NCI-H748 treated with DMSO at 0.1 percent for 48 hours (cell line): ENCODE measurements around the gene SLC35B2.
"Not testable (repeated sequence)": the region's sequence is repeated elsewhere in the genome, so short reads cannot be mapped to it uniquely, and the experiment has no call there.

Experiments used
- DNase-seq: peaks from one replicate; lab custom pipeline; 2025; lab: John Stamatoyannopoulos, UW

Gene SLC35B2

DNA sequence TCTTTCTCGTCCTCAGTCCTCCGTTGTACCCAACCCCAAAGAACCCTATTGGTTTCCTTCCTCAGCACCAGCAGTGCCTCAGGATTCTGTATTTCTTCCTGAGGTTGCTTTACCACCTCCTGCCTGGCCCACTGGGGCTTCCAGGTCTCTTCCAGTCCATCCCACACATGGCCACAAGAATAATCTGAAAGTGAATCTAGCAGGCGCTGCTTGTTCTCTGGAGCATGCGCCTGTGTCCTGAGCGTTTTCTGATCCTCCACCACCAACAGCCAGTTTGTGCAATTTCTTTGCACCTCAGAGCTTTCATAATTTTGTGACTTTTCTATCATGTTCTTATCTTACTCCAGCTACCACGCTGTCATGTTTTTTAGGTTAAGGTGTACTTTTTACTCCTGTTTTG lies 22.1 kb downstream of the SLC35B2 start:
- DNase-seq: no peak

DNA sequence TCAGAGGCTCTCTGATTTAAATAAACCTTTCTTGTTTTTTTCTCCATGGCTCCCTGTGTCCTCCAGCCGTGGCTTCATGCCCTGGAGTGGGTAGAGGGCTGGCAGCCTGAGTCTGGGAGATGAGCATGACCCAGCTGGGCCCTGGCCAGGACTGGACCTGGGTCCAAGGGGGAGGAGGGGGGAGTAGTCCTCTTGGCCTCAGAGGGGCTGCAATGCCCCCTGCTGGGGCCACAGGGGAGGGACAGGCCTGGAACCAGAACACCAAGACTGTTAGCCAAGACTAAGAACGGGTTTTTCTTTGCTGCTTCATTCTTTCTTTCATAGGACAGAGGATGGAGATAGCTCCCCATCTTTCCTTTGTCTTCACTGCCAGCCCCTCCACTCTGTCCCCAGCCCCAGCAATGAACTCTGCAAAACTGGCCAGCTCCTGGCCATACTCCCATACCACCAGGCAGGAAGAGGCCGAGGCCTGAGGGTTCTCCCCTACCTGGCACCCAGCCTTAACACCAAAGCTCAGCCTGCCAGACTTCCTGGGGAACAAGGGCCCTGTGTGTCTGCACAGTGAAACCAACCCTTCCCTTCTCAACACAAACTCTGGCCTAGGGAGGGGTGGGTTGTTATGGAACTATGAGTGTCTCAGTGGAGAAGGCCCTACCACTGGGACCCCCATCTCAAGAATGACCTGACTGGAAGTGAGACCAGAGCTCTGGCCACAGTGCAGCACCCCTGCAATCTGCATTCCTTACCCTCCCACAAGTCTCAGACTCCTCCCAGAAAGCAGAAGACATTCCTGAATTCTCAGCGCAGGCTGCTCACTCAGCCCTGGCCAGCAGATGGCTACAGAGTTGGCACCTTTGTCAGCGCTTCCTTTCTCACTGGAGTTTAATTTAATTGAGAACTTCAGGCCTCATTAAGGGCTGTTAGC lies 23.0 kb downstream of the SLC35B2 start:
- no peak for DNase-seq

DNA sequence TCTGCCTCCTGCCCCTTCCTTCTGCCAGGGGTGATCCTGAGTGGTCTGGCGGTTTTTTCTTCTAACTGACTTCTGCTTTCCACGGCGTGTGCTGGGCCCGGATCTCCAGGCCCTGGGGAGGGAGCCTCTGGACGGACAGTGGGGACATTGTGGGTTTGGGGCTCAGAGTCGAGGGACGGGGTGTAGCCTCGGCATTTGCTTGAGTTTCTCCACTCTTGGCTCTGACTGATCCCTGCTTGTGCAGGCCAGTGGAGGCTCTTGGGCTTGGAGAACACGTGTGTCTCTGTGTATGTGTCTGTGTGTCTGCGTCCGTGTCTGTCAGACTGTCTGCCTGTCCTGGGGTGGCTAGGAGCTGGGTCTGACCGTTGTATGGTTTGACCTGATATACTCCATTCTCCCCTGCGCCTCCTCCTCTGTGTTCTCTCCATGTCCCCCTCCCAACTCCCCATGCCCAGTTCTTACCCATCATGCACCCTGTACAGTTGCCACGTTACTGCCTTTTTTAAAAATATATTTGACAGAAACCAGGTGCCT lies 23.7 kb downstream of the SLC35B2 start:
- DNase-seq: no peak

DNA sequence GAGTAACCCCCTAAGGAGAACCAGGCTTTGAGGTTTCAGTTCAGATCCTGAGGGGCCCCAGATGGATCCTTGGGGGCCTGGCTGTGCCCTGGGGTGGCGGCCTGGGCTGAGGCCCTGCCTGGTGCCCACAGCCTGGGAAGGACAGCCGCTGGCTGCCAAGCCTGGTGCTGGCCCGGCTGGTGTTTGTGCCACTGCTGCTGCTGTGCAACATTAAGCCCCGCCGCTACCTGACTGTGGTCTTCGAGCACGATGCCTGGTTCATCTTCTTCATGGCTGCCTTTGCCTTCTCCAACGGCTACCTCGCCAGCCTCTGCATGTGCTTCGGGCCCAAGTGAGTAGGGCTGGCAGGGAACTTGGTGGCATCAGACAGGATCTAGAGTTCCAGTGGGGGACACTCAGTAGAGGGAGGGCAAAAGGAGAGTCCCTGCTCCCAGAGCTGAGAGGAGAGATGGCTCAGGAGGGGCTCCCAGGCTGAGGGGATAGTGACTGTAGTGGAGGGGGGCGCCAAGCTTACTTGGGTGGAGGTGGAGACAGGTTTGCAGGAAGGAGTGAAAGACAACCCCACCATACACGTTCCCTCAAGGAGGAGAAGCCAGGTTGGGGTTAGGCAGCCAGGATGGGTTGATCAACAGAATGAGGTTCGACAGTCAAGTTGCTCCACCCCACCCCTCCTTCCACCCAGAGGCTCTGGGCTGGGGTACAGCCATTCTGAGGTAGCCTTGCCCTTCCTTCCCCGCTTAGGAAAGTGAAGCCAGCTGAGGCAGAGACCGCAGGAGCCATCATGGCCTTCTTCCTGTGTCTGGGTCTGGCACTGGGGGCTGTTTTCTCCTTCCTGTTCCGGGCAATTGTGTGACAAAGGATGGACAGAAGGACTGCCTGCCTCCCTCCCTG lies 24.4 kb downstream of the SLC35B2 start:
- DNase-seq: no peak

DNA sequence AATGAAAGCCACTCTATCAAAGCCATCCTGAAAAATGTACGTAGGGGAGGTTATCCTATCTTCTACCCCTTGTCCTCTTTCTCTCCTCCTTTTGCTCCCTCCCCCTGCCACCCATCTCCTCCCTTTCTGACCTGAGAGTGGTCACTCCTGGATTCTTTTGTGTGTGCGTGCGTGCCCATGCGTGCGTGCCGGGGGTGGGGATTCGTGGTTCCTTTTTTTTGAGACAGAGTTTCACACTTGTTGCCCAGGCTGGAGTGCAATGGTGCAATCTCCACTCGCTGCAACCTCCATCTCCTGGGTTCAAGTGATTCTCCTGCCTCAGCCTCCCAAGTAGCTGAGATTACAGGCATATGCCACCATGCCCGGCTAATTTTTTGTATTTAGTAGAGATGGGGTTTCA lies 25.9 kb downstream of the SLC35B2 start:
- DNase-seq: not testable (repeated sequence)

DNA sequence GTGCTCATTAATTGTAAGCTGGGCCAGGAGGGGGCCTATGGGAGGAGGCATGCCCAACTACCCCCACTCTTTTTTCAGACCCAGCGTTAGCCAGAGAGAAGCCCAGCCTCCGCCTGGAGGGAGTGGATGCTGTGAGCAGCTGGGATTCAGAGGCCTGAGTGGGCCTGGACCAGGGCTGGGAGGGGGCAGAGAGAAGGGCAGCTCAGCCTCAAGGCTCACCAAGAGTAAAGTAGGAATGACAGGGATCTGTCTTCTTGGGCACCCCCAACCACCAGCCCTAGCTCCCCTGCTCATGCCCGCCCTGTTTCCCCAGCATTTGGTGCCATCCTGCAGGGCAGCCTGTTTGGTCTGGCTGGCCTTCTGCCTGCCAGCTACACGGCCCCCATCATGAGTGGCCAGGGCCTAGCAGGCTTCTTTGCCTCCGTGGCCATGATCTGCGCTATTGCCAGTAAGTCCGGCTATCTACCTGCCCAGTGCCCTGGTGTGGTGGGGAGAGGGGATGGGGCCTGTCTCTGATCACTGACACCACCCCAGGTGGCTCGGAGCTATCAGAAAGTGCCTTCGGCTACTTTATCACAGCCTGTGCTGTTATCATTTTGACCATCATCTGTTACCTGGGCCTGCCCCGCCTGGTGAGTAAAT lies 27.2 kb downstream of the SLC35B2 start:
- DNase-seq: no peak

DNA sequence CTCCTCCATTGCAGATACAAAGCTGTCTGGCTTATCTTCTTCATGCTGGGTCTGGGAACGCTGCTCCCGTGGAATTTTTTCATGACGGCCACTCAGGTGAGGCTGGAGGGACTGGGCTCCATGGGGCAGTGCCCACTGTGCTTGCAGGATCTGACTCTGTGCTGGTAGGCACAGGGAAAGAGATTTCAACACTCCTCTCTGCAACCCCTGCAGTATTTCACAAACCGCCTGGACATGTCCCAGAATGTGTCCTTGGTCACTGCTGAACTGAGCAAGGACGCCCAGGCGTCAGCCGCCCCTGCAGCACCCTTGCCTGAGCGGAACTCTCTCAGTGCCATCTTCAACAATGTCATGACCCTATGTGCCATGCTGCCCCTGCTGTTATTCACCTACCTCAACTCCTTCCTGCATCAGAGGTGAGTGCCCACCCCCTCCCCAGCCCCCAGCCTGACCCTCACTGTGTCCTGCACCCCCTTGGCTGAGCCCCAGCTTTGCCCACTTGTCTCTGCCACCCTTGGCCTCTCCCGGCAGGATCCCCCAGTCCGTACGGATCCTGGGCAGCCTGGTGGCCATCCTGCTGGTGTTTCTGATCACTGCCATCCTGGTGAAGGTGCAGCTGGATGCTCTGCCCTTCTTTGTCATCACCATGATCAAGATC lies 27.8 kb downstream of the SLC35B2 start:
- no peak for DNase-seq

DNA sequence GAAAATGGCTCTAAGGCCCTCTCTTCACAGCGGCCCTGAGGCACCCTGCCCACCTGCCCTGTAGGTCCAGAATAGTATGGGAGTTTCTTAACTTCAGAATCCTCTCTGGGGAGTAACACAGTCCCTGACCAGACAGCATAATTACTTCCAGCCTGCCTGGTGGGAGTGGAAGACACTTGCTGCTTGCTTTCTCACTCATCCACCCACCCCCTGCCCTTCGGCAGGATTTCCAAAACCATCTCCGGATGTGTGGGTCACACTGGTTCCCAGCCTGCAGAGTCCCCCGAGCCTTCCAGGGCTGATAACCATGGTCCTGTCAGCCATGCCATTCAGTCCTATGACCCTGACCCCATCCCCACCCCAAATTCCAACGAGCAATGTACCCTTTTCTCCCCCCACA lies 28.5 kb downstream of the SLC35B2 start:
- no peak for DNase-seq

DNA sequence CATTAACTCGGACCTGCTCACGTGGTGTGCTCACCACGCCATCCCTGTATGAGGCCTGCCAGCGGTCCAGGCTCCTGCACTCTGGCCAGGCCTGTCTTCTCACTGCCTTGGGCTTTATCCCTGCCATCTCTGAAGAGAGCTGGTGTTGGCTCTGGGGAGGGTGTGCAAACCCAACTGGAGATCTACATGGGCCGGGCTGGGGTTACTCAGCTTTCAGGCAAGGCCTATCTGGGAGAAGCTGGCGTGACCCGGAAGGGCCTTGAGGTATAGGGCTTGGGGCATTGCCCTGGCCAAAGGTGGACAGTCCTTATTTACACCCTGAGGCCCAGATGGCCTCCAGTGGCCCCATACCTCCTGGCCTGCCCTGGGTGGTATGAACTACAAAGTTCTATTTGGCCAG lies 28.9 kb downstream of the SLC35B2 start:
- no peak for DNase-seq

DNA sequence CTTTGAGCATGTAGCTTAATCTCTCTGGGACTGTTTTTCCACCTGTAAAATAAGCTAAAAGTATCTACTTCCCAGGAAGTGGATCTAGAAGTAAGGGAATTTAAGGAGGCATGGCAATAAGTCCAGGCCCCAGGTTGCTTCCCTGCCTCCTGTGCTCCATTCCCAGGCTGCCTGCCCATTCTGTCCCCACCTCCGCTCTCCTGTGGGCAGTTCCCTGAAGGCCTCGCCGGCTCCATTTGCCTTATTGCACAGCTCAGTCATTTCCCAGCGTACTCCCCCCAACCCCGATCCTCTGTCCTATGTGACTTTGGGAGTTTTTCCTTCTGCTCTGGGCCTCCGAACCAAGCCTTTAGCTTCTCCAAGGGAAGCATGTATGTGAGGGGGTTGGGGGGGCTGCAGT lies 29.3 kb downstream of the SLC35B2 start:
- no peak for DNase-seq

DNA sequence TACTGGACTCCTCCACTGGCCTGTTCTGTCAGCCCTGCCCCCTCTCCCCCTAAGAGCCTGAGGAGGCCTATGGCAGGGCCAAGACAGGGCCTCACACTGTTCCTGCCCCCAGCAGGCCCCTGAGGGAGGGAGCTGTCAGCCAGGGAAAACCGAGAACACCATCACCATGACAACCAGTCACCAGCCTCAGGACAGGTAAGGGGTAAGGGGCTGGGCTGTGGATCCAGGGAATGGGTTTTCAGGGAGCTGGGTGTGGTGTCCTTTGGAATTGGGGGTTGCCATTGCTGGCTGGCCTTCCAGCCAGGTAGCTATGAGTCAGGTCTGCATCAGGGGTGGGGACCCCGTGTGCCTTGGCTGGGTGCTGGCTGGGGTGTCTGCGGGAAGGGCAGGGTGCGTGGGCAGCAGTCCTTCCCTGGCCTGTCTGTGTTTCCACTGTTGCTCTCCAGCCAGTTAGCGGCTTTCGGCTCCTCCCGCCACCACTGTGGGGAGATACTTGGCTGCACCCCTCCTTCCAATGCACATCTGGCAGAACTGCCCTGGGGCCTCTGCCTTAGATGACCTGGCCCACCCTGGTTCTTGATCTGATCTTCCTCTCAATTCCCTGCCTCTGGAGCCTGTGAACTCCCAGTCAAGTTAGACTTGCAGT lies 30.1 kb downstream of the SLC35B2 start:
- DNase-seq: no peak

DNA sequence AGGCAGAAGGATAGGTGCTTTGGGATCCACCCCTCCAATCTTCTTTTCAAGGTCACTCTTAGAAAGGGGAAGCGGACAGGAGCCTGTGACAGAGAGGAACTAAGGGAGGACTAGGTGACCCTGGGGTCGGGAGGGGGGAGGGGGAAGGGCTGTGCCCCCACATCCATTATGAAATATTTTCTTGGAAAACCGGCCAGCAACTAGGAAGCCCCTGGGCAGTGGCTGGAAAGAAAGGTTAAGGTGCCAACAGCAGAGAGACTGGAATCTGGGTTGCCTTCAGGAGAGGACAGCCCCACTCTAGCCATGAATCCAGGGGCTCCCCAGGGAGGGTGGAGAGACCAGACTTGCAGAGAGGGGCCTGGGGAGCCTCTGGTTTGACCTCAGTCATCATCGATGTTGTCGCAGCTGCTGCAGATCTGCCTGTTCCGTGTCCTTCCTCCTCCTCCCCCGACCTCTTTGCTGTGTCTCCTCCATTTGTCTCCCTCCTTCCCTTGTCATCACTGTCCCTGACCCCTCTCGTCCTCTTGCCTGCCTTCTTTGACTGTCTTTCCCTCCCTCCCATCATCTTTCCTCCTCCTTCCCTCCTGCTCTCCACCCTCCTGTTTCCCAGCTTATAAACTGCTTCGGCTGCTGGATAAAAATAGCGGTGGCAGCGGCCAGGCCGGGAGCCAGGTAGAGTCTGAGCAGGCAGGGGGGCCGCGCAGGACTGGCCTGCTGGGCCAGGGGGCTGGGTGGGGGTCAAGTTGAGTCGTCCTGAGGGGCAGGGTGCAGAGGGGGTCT lies 30.8 kb downstream of the SLC35B2 start:
- DNase-seq: no peak

DNA sequence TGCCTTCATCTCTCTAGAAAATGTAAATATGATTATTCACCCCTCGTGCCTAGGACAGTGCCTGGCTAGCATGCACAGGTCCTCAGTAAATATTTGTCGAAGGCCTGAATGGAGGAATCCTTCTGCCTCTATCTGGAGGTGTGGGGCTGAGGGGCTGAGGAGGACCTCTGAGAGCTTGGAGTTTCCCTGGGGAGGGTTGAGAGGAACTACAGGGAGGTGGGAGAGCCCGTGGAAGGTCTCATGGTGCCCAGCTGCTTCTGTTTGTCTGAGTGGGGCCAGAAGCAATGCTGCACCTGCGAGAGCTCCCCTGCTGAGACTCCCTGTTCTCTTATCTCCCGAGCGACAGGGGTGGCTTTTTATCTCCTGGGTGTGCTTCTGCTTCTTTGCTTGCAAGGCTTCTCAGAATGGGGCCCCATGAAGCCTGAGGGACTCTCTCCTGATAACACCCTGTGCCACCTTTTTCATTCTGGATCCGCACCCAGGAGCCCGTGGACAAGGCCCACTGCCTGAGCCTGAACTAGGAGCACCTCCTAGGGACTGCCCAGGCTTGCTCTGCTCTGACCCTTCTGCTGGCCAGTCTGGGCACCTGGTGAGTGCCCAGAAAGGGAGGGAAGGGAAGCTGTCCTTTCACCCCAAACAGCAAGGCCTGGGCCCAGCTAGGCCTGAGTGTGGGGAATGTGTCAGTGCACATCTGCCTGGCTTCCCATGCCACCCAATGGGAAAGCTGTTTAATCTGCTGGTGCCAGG lies 31.6 kb downstream of the SLC35B2 start:
- no peak for DNase-seq

DNA sequence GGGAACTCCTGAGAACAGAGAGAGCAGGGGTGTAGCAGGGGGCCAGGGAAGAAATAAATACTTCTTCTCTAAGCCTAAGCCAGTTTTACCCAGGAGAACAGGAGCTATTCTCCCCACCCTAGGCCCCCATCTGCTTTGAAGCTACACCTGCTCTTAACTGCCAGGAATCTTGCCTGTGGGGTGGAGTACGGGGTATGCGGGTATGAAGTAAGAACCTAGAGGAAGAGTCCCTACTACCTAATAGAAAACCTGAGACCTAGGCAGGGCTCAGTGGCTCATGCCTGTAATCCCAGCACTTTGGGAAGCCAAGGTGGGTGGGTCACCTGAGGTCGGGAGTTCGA lies 32.4 kb downstream of the SLC35B2 start:
- no peak for DNase-seq

DNA sequence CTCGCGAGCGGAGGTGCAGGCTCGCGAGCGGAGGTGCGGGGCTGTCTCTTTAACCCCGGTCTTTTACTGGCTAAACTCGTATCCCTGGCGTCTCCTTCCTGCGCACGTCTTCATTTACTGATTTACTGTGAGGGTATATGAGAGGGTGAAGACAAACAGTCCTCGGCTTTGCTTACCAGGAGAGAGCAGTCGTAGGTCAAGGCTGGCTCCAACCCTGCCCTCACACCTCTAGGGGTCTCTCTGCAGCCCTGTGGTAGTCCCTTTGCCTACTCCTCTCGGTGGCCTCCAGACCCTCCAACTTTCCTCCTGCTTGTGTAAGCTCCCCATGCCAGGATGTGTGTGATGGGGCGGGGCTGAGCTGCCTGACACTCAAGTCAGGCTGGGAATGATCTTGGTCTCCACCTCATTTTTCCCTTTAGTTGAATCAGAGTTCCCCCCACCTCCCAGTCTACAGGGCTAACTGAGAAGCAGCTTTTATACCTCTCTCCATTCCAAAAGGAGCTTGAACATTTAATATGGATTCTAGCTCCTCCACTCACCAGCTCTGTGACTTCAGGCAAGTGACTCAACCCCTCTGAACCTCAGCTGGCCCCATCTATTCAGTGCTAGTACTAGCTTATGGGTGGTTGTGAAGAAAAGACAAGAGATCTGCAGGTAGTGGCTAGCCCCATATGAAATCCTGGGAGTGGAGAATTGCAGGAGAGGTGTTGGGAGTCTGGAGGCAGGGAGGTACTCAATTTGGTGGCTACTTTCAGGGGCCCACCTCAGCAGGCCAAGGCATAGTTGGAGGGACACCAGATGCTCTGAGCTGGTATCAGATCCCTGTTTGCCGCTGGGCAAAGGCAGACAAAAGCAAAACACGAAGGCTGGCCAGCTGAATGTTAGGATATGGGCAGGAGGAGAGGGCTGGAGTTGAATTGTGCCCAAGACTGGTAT lies 33.0 kb downstream of the SLC35B2 start:
- no peak for DNase-seq

DNA sequence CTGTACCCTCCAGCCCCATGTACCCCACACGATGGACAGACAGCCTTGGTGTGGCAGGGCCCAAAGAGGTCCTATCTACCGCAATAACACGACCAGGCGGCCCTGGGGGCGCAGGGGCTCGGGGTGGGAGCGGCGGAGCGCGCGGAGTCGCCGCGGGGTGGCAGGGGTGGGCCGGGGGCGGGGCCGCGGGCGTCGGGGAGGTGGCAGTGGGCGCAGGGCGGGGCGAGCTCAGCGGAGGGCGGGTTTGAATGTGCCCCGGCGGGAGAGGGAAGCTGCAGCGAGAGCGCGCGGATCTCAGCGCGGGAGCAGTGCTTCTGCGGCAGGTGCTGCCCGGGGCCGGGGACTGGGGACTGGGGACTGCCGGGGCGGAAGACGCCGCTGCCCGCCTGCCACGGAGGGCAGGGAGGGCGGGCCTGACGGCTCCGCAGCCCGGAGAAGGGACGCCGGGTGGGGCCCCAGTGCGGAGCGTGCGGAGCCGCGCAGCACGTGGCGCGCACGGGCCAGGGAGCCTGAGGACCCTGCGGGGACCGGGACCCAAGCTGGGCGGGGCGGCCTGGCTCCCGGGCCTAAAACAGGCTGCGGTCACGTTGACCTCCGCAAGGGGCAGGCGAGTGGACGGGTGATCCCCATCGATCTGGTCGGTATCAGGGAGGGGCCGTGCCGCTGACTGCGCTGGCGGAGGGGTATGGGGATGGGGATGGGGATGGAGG lies 33.9 kb downstream of the SLC35B2 start, which contains the start of gene SLC29A1:
Gene SLC29A1 (plus strand): TSS at position 277 of the 710 bp plus-strand sequence. CDS start 3,719 bp downstream, outside the sequence.
- DNase-seq: peak; percentile 78

DNA sequence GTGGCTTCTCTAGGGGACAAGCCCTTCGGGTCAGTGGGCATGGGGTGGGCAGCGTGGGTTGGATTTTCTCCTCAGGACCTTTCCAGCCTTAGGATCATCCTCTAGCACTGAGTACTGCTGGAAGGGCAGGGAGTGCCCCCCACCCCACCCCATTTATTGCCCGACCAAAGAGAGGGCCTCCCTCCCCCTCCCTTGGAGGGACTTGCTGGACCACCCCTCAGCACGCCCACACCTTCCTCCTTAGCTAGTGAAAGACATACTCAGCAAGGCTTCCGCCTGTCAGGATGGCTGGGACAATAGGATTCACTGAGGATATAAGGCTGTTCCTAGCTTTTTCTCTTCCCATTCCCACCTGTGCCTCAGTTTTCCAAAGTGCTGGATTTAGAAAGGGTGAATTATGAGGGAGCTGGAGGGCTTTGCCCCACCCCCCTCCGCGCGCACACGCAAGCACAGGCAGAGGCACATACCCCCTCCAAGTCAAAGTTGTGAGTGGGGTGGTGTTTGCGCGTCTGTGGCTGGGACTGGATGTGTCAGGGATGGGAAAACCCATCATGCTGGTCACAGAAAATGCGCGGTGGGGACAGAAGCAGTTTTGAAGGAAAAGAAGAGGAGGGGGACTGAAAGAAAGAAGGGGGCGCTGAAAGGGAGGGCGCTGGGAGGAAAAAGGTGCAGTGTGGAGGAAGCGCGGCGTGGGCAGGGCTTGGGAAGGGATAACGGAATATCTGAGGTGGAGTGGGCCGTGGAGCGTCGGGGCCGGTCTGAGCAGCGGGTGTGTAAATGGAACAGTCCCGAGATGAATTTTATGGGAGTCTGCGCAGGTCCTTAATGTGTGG lies 34.6 kb downstream of the SLC35B2 start:
- DNase-seq: no peak
